ENCODE data around the gene ZNF143. TPM values are rescaled to one million over a fixed set of nuclear protein-coding genes. Genes with fewer than 3 reads are reported as not detected.

ZNF143 gene
- total and polyA plus RNA-seq, 2 of the 4 experiments (the other 2 are of a cell fraction) = 23.8 to 49.6 TPM

GRCh38 chr11:9570313-9571025 is 109.7 kb downstream of the ZNF143 start:
- H3K4me2 ChIP-seq (ENCODE audit: low read depth, low read length) = no peak overlapping the region
- CTCF ChIA-PET = no interaction called here
- peaks cover 6% of the 10 kb centered on the region; the same call in 1 of the 2 replicates for H3K9me1 ChIP-seq (ENCODE audit: insufficient read depth, low read length)
- POLR2A ChIA-PET (ENCODE audit: unreplicated experiment) = interaction anchor here (0.6 kb wide), 1 partner anchor 228 kb away, joined by 5 read pairs; no protein-coding TSS in a partner anchor
- H2AK5ac ChIP-seq (ENCODE audit: low read depth, low read length) = peak overlapping the region; percentile 38; the same call in 1 of the 2 replicates
- DNase-seq = no peak
- peaks cover 3 to 25% of the 10 kb centered on the region in 2 experiments; a peak in 3 of 4 replicates for H3K79me1 ChIP-seq (ENCODE audit: low read depth in 1 of 2, low read length in 2 of 2)
- H3K27ac ChIP-seq (ENCODE audit: insufficient read depth, low read length) = no peak overlapping the region
- no peak overlapping the region for H2BK5ac ChIP-seq (ENCODE audit: low read depth, low read length, poor library complexity, severe bottlenecking)
- ATAC-seq (ENCODE audit: low read depth) = no peak
- peak overlapping the region; percentile 73 for H2BK20ac ChIP-seq (ENCODE audit: low read depth, low read length)
- 0 out of 2 replicates have a peak overlapping the region, but pooled peaks have one; percentile 15 for H3K4ac ChIP-seq (ENCODE audit: low read depth, low read length)
- no peaks in the 10 kb centered on the region for H3K27me3 ChIP-seq (ENCODE audit: control insufficient read depth, insufficient read depth, low read length)
- in situ Hi-C loops (cut with MboI; ENCODE audit: low sequenced_read_pairs) = no loop called here
- H3K9ac ChIP-seq (ENCODE audit: low read depth, low read length) = no peak overlapping the region
- no peak overlapping the region for H2AFZ ChIP-seq (replicated peaks; ENCODE audit: low read length, poor library complexity)
- peaks cover 4% of the 10 kb centered on the region; the same call in 1 of the 2 replicates for H3K4me1 ChIP-seq (ENCODE audit: control insufficient read depth, insufficient read depth, low read length)
- no peak overlapping the region for H4K91ac ChIP-seq (ENCODE audit: insufficient read depth, low read depth, low read length)
- H4K8ac ChIP-seq (ENCODE audit: low read depth in 2 of 2, low read length in 2 of 2) = no peak overlapping the region
- no TSS peak for BruUV-seq (replicated peaks)
- H2AK9ac ChIP-seq (replicated peaks; ENCODE audit: low read depth, low read length, poor library complexity) = no peak overlapping the region
- H3K56ac ChIP-seq (ENCODE audit: extremely low read depth, insufficient read depth, low read length) = no peak overlapping the region
- intact Hi-C loops (cut with micrococcal nuclease) = loop anchor here (5.0 kb wide), 1 partner anchor 177 kb away; no protein-coding TSS in a partner anchor
- H3K23ac ChIP-seq (ENCODE audit: low read depth, low read length) = no peak overlapping the region
- peak overlapping the region; percentile 31; the same call in 1 of the 2 replicates for H2BK120ac ChIP-seq (ENCODE audit: low read depth, low read length)
- dilution Hi-C loops (cut with HindIII; ENCODE audit: low sequenced_read_pairs, unreplicated experiment) = no loop called here
- H4K20me1 ChIP-seq (ENCODE audit: insufficient read depth, low read length) = peaks cover 3% of the 10 kb centered on the region; the same call in 1 of the 2 replicates
- TF ChIP-seq BHLHE40 (IDR thresholded peaks at IDR 0.05; ENCODE audit: low read depth, low read length) = no peak
- TF ChIP-seq CTCF (conservative IDR thresholded peaks at IDR 0.05; ENCODE audit: low read depth, low read length) = no peak
- no peak for TF ChIP-seq RFX5 (IDR thresholded peaks at IDR 0.05; ENCODE audit: low read depth, low read length)
- TF ChIP-seq CHD1 (IDR thresholded peaks at IDR 0.05; ENCODE audit: low read depth, low read length) = no peak
- TF ChIP-seq NFE2L2 (IDR thresholded peaks at IDR 0.05; ENCODE audit: low read depth, low read length) = no peak
- TF ChIP-seq MAFK (IDR thresholded peaks at IDR 0.05; ENCODE audit: low read depth, low read length) = no peak
- no peak for TF ChIP-seq FOS (IDR thresholded peaks at IDR 0.05; ENCODE audit: low read depth, low read length)
- no peak overlapping the region for H3K14ac ChIP-seq (replicated peaks; ENCODE audit: low read depth, low read length)
- 80% methylated on average over 1 of the region's 9 CpGs; no CpG with 5 or more reads in 1 of the 2 experiments for WGBS, 2 experiments (ENCODE audit: extremely low coverage in 2 of 2, insufficient read length in 1 of 2)
- peak overlapping the region; percentile 3; the same call in 2 of the 3 replicates for H2BK15ac ChIP-seq (ENCODE audit: low read depth, low read length)
- no peak overlapping the region for H3K18ac ChIP-seq (ENCODE audit: low read depth, low read length)
- H3K9me3 ChIP-seq (ENCODE audit: control insufficient read depth, insufficient read depth, low read length) = no peaks in the 10 kb centered on the region
- no peak overlapping the region for H3K4me3 ChIP-seq (ENCODE audit: insufficient read depth, low read depth, low read length)
- H4K5ac ChIP-seq (ENCODE audit: low read depth, low read length) = no peak overlapping the region
- H3K36me3 ChIP-seq (ENCODE audit: control insufficient read depth, insufficient read depth, low read length) = no peaks in the 10 kb centered on the region; the same call in 1 of the 2 replicates
